NCI-H82 treated with DMSO at 0.1 percent for 48 hours (cell line): ENCODE data around the gene CSNK1E.

Source experiments
- DNase-seq: peaks from one replicate; lab custom pipeline; 2025; ENCODE audit not compliant: unreplicated experiment; lab: John Stamatoyannopoulos, UW

CSNK1E gene

DNA sequence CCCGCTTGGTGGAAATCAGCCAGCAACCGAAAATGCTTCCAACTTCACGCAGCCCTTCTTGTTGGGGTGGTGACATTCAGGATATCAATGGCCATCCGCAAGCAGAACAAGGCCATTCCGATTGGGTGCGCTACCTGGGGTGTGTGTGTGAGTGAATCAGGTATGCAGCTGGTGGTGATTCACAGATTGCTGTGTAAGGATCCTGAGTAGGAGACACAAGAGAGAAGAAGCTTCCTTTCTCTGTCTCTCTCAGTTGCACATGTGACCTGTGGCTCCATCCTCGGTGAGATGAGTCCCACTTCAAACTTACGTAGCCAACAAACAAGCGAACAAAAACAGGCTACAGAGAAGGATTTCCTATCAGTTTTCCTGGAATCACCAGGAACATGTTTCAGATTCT lies 34.8 kb downstream of the CSNK1E start:
- no peak for DNase-seq

DNA sequence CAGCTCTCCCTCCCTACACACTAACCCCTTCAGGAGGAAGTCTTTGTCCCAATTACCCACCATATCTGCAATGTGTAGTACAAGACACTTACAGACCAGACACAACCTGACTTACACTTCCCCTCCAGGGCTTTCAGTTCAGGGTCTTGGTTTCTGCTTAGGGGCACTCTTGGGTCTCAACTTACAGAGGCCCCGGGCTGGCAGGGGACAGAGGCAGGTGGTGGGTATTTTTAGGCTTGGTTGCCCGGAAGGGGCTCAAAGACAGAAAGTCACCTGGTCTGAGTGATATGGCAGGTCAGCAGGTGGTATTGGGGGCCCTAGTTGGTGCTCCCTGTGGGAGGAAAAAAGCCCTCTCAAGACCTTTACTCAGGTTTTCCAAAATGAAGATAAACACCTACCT lies 41.1 kb downstream of the CSNK1E start:
- DNase-seq: no peak

DNA sequence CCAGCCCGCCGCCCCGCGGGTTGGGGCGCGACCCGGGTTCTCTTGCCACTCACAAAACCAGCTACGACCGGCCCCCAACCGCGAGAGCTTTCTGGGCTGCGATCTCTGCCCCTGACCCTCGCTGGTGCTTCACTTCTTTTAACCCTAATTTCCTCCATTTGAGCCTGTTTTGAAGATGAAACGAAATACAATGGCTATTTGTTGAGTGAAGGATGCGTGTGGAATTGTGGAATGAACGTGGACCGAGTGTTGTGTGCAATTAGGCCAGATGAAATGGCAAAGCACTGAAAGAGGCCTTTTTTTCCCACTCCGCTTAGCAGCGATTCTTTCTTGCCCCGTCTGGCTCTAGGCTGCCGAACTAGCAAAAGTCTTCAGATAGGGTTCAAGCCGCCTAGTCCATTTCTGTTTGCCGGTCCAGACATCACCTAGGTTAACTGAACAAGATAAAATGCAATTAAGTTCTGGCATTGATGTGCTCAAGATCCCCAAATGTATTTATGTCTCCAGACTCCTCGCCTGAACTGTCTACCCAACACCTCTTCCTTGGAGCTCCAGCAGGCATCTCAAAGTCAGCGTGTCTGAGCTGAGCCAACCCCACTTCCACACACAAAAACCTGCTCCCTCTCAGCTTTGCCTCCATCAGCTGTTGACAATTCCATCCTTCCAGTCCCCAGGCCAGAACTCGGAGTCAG lies 44.0 kb downstream of the CSNK1E start:
- no peak for DNase-seq

- DNase-seq: no peak
Measured at GRCh38 chr22:38272373-38273134, 44.7 kb downstream of the CSNK1E start, which contains the start of gene TMEM184B. Gene TMEM184B (minus strand): TSS chr22:38273010. CDS start chr22:38247961, 25,049 bp downstream.

GRCh38 chr22:38271927-38272372 lies 45.3 kb downstream of the CSNK1E start:
- no peak for DNase-seq

DNA sequence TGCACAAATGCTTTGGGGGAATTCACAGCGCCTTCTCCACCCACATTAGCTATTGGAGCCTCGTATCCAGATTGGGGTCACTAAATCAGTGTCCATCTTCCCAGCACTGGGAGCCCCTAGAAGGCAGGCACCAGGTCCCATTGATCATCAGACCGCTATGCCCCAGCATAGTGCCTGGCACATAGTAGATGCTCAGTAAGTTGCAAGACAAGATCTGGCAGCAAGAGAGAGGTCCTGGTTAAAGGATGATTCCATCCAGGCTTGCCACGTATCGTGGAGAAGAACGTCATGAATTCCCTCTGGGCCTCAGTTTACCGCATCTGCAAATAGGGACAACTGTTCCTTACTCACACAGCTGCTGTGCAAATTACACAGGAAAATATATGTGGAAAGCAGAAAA lies 46.1 kb downstream of the CSNK1E start:
- no peak for DNase-seq

- no peak for DNase-seq
Measured at GRCh38 chr22:38270091-38270992, 46.9 kb downstream of the CSNK1E start.

- no peak for DNase-seq
Measured at GRCh38 chr22:38269466-38269865, 47.8 kb downstream of the CSNK1E start.

- DNase-seq: no peak
Measured at GRCh38 chr22:38267086-38267485, 50.1 kb downstream of the CSNK1E start.

GRCh38 chr22:38266120-38266519 lies 51.1 kb downstream of the CSNK1E start:
- DNase-seq: no peak

GRCh38 chr22:38264322-38264843 lies 52.9 kb downstream of the CSNK1E start:
- no peak for DNase-seq

DNA sequence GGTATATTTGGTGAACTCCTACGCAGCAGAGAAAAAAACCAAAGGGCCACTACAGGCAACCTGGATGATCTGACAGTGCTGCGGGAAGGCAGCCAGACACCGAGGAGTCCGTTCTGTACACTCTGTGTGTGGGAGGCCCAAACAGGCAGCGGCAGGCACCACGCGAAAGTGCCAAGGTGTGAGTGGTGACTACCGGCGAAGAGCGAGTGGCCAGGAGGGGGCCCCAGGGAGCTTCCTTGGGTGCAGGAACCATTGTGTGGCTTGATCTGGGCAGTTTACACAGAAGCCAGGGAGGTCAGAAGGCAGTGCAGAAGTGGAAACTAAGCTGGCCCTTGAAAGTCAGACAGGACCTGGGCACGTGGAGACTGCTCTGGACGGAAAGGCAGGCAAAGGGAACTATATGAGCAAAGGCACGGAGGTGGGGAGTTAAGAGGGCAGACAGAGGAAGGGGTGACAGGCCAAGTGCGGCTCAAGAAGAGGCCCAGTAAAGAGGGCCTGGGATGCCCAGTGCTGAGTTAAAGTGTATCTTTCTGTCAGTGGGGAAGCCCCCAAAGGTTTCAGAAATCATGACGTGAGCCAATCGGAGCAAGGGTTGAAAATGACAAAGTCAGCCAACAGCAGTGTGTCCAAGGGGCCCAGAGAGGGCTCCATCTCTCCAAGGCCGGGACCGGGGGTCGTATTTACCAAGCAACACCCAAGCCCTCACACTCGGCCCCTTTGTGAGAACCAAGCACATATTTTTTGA lies 55.0 kb downstream of the CSNK1E start:
- no peak for DNase-seq

GRCh38 chr22:38260761-38261681 lies 56.2 kb downstream of the CSNK1E start:
- no peak for DNase-seq

- no peak for DNase-seq
Measured at GRCh38 chr22:38259370-38259769, 57.9 kb downstream of the CSNK1E start.

GRCh38 chr22:38258895-38259294 lies 58.3 kb downstream of the CSNK1E start:
- no peak for DNase-seq

DNA sequence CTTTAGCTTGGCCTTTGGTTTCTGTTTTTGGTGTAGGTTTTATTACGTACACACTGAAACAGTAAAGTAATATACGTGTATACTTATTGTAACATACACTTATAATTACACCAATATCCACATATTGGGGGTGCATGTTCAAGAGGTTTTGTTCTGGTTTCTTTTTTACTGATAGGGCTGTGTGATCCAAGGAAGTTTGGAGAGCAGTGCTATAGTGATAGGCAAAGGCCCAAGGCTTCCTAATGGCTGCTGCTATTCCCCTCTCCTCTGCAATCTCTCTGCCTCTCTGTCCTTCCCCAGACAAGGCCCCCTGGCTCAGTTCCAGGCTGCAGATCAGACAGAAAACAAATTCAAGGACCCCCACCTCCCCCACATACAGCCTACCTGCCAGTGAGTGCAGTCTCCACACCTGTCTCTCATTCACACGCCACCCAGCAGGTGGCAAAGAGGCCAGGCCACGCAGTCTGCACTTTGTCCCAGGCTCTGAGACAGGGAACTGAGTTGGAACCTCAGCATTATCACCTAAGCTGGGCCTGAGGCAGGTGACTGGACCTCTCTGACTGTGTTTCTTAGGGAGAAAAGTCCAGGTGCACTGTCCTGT lies 59.5 kb downstream of the CSNK1E start:
- no peak for DNase-seq

DNA sequence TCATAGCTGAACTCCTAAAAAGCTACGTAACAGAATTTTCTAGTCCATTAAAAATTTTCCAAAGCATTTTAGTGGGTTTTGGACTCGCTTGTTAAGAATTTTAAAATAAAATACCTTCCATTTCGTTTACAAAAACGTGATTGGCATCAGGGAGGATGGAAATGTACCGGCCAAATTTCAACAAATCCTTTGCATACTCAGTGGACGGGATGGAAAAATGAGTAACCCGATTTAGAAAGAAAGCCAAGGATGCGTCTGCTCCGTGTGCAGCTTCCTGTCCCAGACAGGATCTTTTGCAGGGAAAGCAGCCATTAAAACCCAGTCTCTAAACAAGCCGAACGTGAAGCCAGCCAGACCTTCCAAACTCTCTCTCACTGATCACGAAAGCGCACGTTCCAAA lies 60.1 kb downstream of the CSNK1E start:
- DNase-seq: no peak

GRCh38 chr22:38255697-38256096 lies 61.5 kb downstream of the CSNK1E start:
- no peak for DNase-seq

- no peak for DNase-seq
Measured at GRCh38 chr22:38251341-38251692, 65.9 kb downstream of the CSNK1E start.
